ENCODE data around the gene TNK2.

DNA sequence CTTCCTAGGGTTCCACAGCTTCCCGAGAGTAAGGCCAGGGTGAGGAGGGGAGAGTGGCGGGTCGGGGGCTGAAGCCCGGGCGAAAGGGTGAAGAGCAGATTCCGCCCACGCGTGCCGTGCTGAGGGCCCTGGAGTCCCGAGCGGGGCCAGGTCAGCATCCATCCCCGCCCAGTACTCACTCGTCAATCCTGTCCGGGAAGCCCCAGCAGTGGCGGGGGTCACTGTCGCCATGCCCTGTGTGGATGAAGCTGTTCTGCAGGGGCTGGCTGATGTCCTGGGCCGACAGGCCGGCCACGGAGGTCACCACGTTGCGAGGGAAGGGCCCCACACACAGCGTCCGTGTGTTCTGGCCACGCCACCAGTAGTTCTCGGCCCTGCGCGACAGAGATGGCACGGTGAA is 36.3 kb downstream of the TNK2 start:
- TF ChIP-seq, protein P1, sequence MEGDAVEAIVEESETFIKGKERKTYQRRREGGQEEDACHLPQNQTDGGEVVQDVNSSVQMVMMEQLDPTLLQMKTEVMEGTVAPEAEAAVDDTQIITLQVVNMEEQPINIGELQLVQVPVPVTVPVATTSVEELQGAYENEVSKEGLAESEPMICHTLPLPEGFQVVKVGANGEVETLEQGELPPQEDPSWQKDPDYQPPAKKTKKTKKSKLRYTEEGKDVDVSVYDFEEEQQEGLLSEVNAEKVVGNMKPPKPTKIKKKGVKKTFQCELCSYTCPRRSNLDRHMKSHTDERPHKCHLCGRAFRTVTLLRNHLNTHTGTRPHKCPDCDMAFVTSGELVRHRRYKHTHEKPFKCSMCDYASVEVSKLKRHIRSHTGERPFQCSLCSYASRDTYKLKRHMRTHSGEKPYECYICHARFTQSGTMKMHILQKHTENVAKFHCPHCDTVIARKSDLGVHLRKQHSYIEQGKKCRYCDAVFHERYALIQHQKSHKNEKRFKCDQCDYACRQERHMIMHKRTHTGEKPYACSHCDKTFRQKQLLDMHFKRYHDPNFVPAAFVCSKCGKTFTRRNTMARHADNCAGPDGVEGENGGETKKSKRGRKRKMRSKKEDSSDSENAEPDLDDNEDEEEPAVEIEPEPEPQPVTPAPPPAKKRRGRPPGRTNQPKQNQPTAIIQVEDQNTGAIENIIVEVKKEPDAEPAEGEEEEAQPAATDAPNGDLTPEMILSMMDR (conservative IDR thresholded peaks at IDR 0.05; ENCODE audit: low read depth, low read length): no peak
- no peak for TF ChIP-seq EZH2 (IDR thresholded peaks at IDR 0.05; ENCODE audit: borderline replicate concordance, low read depth, low read length, poor library complexity, severe bottlenecking)

Data from A673 (cell line).